Esophagus muscularis mucosa (tissue), 3 donors: Measurements from ENCODE around the gene PTEN.

Experiments
- POLR2A ChIP-seq: fragments of 450-650 bp; IDR thresholded peaks from one replicate; pipeline ENCODE4 v1.6.1; 2017; ENCODE audit warnings: antibody characterized with exemption, moderate library complexity, mild to moderate bottlenecking, low read depth
- TF ChIP-seq, protein P1 (sequence below), 3 experiments: fragments of 200-600 bp in 2 of 3; fragments of 450-650 bp in 1 of 3; sonication (generic) in 2 of 3; IDR thresholded peaks; one replicate each; pipeline ENCODE4 v1.5.1; 2017 to 2019; ENCODE audit warnings: antibody characterized with exemption in 3 of 3, mild to moderate bottlenecking in 2 of 3, moderate library complexity in 1 of 3

DNA sequence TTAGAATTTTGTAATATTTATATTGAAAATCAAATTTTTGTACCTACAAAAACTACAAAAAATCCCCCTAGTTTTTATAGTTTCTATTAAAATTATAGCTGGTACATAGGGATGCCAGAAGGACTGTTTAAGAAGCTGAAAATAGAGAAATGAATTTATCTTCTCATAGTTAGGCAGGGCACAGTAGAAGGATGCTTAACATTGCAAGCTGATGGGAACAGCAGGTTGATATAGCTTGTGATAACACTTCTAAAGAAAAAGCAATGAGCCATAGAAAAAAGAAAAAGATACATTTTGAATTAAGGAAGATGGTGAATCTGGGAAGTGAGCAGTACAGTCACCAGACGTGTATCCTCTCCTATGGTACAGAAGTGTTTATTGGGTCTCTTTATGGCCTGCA is 32.0 kb downstream of the PTEN start:
- TF ChIP-seq, protein P1, sequence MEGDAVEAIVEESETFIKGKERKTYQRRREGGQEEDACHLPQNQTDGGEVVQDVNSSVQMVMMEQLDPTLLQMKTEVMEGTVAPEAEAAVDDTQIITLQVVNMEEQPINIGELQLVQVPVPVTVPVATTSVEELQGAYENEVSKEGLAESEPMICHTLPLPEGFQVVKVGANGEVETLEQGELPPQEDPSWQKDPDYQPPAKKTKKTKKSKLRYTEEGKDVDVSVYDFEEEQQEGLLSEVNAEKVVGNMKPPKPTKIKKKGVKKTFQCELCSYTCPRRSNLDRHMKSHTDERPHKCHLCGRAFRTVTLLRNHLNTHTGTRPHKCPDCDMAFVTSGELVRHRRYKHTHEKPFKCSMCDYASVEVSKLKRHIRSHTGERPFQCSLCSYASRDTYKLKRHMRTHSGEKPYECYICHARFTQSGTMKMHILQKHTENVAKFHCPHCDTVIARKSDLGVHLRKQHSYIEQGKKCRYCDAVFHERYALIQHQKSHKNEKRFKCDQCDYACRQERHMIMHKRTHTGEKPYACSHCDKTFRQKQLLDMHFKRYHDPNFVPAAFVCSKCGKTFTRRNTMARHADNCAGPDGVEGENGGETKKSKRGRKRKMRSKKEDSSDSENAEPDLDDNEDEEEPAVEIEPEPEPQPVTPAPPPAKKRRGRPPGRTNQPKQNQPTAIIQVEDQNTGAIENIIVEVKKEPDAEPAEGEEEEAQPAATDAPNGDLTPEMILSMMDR (IDR thresholded peaks at IDR 0.05), result no peak
- no peak for TF ChIP-seq POLR2A
